GM18498 (cell line): ENCODE measurements around the gene ERG.

Source experiments
- ATAC-seq: cut with Tn5 transposase; IDR thresholded peaks from one replicate; pipeline ENCODE4 v1.9.1; 2021; ENCODE audit warnings: mild to moderate bottlenecking, moderate library complexity; ENCODE audit not compliant: unreplicated experiment

The ERG gene, protein sequence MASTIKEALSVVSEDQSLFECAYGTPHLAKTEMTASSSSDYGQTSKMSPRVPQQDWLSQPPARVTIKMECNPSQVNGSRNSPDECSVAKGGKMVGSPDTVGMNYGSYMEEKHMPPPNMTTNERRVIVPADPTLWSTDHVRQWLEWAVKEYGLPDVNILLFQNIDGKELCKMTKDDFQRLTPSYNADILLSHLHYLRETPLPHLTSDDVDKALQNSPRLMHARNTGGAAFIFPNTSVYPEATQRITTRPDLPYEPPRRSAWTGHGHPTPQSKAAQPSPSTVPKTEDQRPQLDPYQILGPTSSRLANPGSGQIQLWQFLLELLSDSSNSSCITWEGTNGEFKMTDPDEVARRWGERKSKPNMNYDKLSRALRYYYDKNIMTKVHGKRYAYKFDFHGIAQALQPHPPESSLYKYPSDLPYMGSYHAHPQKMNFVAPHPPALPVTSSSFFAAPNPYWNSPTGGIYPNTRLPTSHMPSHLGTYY

DNA sequence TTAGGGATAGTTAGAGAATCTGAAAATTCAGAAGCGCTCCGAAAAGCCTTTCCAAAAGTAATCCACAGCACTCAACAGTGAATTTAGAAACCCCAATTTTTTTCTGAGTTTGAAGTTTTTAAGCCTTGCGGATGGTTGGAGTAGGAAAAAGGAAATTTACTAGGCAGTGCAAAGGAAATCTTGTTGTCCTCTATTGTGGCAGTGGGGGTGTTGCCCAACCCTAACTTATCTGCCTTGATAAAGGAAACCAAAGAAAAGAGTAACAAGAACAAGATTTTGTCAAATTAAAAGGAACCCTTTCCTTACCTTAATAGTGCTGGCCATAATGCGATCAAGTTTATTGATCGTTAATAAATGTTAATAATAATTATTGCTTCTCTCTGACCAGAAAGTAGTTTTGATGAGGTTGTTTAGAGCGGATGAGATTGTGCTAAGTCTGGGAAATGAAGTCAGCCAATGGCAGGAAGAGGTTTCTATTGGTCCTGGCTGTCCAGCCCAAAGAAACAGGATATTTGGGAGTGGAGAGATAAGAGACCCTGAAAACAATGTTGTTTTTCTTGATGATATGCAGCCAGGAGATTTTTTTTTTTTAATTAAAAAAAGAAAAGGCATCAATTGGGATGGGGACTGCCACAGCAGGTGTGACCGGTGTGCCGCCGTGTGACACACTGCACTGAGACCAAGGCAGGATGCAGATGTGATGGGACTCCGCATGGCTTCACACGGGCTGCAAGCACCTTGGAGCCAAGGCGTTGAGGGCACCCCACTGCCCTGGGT is at the start of gene ERG:
TSS of gene ERG (minus strand) at position 421 of the 777 bp plus-strand sequence. CDS start at position 324, 97 bp downstream.
- no peak for ATAC-seq

DNA sequence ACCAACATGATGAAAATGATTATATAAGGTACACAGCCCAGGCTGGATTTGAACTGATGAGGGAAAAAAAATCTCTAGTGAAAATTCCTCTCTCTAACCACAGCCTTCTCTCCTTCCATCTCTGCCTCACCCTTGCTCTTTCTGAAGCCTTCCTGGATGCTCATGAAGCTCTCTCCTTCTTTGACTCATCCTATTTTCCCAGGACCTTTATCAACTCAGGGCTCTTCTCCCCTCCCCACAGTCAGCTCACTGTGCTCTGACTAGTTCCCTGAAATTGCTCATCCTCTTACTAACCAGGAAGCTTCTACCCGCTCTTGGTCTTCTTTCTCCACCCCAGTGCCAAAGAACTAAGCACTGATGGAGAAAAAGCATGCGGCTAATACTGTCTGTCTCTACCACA is 46.4 kb upstream of the ERG start:
- no peak for ATAC-seq

DNA sequence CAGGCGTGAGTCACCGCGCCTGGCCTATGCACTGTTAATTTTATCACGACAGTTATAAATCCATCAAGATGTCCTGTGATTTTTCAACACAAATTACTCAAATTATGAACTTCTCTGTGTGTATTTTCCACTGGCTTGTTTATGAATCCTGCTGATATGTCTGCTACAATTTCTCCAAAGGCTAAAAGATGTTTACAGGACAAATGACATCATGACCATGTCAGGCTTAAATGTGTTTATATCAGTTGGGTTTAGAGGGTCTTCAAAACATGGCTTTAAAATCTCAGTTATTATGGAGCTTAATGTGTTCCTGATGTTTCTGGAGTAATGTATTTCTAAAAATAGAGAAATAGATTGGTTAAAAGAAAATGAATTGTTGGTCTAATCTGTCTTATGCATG is 44.0 kb upstream of the ERG start:
- ATAC-seq, result no peak

DNA sequence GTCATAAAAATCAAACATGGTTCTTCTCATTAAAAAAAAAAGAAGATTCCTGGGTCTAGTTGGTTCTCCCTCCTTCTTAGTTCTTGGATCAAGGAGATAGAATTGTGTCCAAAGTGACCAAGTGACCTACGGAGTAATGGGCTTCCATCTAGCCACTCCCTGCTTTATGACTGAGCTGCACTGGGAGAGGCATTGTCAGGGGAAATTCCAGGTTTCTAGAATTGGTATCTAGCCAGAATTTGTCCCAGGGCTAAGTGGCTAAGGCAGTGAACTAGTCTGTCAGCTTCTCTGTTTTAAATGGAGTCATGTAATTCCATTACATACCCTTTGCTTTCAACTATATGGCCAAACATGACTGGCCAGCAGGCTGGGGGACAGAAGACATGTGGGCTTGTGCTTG is 40.1 kb upstream of the ERG start:
- ATAC-seq, result no peak

DNA sequence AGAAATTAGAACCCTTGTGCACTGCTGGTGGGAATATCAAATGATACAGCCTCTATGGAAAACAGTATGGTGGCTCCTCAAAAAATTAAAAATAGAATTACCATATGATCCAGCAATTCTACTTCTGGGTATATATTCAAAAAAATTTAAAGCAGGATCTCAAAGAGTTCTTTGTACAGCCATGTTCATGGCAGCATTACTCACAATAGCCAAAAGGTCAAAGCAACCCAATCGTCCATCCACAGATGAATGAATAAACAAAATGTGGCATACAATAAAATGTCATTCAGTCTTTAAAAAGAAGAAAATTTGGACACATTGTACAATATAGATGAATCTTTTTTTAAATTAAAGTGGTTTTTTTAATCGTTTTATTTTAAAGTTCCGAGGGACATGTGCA is 36.3 kb upstream of the ERG start:
- no peak for ATAC-seq

DNA sequence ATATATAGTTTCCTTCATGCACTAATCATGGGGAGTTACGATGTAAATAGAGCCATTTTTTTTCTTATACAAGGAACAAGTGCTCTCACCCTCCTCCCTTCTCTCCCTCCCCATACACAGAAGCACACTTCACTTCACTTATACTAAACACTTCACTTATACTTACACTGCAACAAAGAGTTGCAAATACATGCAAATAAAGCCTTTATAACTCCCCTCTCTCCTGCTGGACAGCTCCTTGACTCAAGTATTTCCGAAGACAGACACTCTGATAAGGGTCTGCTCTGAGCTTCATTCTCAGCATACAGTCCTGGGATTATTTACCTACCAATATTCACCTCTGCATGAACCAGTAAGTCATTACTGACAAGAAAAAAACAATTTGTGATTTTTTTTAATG is 35.6 kb upstream of the ERG start:
- ATAC-seq, result no peak

DNA sequence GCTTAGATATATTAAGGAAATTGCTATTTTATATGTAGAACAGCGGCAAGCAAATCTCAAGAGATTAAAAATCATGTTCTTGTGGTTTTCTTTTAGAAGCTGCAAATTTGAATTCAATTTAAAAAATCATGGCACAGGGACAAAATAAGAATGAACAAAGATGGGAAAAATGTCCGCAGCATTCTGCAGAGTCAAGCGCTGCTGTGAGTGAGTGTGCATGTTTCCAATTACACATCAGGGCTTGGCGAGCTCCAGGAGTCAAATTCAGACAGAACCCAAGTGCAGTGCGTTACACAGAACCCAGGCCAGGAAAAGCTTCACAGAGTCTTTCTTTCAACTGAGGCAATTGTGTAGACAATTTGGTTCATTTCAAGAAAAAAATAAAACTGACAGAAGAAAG is 33.3 kb upstream of the ERG start:
- ATAC-seq, result no peak

DNA sequence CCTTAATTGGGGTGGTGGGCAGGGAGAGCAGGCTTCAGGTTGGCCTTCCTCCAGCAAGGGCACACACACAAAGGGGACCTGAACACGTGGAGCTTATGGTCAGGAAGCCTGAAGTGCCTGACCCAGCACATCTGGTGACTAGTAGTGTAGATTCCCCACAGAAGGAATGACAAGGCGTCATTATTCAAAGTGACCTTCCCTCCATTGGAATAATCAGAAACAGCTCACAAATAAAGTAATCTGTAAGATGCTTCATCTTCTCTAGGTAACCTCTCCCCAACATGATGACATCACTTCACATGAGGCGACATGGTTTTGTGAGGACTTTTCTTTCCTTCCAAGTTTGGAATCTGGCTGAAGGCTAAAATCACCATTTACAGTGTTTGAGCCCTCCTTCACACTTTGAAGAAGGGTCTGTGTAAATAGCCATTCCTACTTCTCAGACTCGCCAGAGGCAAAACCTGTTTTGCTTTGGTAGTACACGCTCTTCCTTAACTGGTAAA is 32.8 kb upstream of the ERG start:
- ATAC-seq, result no peak

DNA sequence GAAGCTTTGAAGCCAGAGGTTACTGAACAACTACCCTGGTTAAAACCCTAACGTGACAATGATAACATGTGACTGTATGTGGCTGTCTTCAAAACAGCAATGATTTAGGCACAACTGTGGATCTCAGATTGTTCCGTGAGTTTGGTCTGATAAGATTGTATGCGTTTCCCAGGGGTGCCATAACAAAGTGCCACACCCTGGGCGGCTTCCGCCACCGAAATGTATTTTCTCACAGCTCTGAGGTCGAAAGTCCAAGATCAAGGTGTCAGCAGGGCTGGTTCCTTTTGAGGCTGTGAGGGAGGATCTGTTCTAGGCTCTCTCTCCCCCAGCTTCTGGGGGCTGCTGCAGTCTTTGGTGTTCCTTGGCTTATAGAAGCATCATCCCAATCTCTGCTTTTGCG is 29.5 kb upstream of the ERG start:
- no peak for ATAC-seq

DNA sequence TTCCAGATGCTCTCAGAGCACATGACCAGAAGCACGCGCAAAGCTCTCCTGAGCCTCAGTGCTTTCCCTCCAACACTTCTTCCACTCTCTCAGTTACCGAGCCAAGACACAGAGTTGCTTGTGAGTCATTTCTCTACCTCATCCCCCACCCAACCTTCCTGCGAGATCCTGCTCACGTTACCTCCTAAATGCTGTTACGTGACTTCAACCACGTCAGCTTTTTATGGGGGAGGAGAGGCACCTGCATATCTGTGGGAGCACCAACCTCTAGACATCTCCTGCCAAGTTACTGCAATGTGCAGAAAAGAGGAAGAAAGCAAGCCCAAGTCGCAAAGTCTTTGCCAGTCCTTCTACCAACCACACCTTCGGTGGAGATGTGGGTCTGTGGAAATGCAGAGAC is 27.2 kb upstream of the ERG start:
- no peak for ATAC-seq

DNA sequence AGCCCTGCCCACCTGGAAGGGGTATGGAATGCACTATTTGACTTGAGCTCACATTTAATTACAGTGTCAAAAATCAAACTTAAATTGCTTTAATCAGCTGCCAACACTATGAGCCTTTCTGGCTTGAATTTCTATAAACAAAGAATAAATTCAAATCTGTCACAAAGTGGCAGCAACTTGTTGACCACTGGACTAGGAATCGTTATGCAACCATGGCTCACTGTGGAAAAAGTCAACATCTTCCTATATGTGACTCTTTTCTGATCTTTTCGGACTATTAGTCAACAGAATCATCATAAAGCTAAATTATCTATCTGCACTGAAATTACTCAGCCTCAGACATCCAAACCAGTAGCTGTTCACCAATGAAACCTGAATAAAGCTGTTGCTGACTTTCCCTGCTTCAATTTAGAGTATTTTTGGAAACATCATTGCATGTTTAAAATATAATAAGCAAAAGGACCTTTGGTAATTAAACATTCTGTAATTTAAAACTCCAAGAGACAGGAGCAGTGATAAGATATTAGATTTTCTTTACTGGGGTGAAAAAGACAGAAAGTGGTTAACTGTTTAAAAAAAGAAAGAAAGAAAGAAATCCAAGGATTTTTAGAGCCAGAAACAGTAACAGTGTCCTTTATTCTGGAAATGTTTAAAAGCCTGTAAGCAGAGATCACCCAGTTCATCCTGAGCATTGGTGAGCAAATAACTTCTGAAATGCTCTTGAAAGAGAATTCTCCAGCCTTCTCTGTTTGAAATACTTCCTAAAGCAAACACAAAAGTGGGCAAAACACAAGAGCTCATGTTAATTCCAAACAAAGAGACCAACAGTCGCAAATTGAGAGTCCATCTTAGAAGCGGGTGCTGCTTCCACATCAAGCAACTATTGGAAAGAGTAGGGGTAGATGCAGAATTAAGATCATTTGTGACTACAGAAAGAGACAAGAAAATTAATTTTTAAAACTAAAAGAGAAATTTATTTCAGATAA is 26.2 kb upstream of the ERG start:
- no peak for ATAC-seq

DNA sequence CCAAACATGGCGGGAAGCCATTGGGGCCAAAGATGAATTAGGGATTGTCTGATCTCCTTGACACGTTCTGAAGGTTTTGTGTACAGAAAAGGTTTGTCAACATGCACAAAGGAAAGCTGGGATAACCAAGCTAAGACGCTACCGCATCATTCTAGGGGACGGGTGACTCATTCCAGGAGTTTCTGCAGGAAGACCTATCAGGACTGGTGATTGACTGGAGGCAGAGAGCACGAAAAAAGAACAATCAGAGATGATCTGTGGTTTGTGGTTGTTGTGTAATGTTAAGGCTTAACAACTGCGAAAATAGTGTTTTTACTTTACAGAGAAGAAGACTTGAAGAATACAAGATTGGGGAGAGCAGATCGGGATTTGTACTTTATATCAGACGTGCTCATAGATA is 22.2 kb upstream of the ERG start:
- ATAC-seq, result no peak

DNA sequence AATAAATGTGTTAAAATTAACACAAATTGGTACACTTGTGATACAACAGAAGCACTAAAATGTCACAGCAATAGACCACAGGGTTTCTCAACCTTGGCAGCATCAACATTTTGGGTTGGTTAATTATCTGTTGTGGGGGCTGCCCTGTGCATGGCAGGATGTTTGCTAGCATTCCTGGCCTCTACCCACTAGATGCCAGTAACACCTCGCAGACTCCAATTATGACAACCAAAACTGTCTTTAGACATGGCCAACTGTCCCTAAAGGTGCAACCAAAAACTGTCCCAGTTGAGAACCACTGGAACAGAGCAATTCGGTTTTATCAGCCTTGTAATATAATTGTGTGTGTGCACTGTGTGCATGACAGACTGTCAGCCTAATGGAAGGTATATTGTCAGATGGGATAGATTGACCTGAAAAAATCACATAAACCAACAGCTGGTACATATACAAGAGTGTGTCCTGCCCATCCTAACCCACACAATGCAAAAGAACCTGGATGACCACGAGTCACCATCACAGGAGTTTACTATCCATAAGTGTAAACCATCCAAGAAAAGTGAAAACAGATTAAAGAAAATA is 13.5 kb upstream of the ERG start:
- no peak for ATAC-seq

DNA sequence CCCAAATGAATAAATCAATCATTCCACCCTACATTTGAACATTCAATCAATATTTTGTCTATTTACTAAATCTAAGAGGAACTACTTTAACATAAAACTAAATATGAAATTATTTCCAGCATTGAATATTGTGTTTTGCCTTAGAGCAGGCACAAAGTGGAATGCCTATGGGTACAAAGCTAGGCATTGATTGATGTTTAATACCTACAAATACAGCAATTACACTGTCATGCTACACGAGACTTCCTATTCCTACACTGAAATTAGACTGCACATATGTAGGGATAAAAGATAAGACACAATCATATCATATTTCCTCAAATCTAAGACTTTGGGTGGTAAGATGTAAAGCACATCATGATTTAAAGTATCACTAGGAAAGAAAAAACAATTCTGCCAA is 12.9 kb upstream of the ERG start:
- no peak for ATAC-seq

DNA sequence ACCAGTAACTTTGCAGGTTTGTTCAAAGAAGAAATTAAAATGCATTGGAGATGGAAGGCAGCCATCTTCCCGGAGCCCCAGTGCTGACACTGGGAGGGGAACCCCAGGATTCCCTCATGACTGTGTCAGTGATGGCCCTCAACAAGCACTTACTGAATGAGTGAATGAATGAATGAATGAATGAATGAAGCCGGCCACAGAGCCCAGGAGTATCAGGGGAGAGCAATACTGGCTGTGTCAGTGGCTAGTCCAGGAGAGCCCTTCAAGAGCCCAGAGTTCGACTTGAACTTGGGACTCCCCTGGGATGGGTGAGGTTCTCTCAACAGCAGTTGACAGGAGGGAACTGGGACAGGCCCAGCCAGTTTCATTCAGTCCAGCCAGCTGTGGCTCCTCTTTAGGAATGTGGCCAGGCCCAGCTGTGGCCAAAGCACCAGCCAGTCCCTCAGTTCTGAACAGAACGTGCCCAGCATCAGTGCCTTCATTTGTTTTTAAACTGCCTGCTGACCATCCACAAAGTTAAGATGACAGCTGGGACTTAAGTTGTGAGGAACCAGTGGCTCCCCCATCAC is 9.2 kb upstream of the ERG start:
- ATAC-seq, result no peak

DNA sequence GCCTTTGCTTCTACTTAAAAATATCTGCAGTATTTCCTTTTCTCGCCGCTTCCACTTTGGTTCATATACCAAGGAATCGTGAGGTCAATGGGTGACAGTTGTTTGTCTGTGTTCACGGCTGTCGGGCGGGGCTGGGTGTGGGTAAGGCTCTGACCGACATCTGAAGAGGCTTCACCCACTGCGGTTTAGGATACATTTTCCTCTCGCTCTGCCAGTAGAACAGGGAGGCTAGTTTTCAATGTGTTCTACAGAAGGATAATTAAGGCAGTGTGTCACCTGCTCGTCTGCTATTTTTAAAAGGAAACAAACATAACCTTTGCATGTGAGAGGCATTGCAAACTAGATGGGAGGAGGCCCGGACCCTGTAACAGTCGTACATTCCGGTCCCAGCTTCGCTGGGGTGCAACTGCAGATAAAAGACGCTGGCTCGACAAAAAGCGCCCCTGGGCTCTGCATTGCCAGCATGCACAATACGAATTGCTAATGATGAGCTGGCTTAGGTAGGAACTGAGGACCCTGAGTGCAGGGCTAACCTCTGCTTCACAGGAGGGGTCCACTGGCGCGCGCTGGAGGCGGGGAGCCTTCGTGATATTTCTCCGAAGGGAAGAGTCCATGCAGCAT is 8.5 kb upstream of the ERG start:
- ATAC-seq, result no peak

DNA sequence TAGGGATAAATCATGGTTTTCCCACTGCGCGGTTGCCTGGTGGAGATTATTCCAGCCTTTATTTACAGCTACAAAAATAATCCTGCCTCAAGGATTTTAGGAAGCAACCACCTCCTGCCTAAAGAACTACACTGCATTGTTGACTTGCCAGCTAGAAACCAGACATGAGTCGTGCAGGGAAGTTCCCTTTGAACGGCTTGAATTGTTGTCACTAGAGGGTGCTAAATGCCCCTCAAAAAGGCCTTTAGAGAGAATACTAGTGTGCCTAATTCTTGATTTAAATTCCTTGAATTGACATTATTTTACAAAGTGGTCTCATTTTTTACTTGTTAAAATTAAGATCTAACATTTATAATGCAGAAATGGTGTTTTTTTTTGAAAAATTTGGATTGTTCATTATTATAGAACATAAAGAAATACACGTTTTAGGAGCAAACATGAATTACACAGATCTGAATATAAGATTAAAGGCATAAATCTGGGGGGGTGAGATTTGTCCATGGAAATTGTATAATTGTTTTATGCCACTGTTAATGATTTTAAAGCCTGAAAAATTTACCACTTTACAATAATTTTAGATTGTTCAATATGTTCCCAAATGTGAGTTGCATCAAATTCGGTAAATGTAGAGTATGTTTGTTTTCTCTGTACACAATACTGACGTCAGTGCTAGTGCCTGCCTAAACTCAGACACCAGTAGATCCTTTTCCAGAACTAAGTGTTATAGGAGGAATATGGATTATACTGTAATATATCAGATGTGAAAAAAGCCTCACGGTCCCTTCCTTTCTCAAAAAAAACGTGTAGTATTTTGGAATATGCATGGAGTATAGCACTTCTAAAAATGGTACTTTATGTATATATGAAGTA is 7.6 kb upstream of the ERG start:
- no peak for ATAC-seq

DNA sequence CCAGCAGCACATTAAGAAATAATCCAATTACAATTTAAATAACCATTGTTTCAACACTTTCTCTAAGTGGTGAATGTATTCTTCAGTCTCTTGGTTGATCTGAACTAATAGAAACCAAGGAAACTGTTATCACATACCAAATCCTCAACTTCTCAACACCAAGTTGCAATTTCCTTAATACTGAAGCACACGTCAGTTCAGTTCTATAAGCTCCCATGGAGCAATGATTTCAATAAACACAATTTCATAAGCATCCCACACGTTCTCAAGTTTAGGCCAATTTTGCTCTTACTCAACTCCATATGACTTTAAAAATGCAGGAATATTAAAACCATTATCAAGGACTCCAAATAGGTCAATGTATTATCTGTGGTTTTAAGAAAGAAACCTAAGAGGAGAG is 5.8 kb upstream of the ERG start:
- no peak for ATAC-seq

DNA sequence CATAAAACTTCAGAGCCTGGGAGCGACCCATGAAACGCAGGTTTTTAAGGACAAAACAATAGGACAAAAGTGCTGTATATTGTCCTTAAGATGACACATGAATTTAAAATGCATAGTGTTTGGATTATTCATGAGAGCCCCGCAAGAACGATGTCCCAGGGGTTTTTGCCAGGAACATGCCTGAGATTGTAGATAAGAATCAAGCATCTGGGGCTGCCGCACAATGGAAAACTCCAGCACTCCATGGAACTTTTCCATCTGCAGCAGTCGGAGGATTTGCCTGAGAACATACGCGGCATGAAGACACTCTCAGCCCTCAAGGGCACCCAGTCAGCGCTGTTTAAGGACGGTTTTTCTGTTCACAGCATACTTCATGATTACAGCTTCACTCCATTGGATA is 5.3 kb upstream of the ERG start:
- no peak for ATAC-seq
